Inferior parietal cortex (tissue), 1 donor: ENCODE results near the gene RTTN.

Experiments used
- DNase-seq: peaks from one replicate; pipeline ENCODE4 v3.0.0-alpha.2; 2016; ENCODE audit errors: extremely low spot score

The RTTN gene

DNA sequence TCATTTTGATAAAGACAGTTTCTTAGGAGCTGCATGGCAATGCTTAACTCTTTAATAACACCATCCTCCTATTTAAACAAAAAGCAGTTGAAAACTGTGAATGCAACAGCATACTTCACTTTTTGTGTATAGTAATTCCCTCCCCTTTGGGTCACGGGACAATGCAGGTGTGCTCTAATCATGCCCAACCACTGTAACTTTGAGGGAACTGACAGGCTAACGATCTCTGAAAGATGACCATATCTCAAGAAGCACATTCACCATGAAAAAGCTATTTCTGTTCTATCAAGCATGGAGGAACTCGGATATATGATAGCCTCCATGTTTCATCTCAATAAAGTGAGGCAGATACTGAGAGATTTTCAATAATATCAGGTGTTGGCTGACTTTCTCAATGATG, 176.8 kb downstream of the RTTN start:
- no peak for DNase-seq

DNA sequence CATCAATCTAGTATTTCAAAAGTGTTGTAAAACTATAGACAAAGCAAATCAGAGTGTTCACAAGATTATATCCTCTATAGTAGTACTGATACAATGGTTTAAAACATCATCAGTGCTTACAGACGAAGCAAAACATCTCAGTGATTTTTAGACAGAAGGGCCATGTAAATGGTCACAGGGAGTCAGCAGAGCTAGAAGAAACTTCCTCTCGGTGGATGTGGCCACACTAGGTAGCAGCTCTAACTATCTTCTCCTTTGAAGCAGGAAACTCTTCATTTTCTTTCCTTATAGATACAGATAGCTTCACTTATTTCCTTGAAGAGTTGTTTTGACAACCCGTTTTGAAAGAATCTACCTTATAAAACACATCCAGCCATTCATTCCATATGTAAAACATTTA, 177.4 kb downstream of the RTTN start:
- DNase-seq = no peak

DNA sequence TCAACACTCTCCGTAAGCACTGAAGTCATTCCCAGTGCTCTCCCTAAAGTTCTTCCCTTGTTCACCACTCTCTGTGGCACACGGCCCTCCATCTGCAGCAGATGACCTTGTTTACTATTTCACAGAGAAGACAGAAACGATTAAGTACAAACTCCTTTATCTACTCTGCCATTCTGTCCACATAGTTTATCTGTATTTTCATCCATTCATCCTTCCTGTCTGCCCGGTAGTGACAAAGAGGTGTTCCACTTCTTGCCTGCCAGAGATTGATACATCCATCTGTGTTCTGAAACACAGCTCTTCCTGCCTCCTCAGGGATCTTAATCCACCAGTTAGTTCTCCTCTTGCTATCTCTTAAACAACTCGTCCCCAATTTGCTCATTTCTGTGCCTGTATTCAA, 179.9 kb downstream of the RTTN start:
- DNase-seq = no peak

DNA sequence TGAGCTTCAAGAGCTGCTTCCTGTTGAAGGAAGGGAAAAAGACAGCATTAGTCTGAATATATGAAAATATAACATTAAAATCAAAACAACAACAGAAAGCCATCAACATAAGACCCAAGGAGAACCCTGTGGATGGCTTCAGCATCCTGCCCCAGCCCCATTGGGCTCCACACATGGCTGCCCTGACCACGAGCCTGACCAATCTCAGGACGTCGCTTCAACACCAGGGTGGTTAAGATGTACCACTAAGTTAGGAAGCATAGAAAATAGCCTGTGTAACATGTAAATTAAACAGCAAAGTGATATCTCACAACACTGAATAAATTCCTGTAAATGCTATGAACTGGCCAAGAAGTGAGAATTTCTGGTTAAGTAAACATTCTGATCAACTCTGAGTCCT, 180.7 kb downstream of the RTTN start:
- no peak for DNase-seq

DNA sequence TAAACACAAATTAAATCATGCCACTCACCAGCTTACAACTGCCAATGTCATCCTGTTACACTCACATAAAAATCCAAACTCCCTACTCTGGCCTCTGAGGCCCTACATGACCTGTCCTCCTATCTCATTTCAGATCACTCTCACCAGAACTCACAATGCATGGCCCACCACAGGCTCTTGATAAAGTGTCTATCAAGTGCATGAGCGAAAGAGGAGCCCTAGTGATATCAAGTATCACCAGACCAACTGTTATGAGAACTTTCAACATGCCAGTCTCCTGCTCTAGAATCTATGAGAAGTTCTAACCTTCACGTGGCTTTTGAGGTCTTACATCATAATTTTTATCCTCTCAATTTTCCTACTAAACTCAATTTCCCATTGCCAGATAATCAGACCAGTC, 181.4 kb downstream of the RTTN start:
- no peak for DNase-seq

DNA sequence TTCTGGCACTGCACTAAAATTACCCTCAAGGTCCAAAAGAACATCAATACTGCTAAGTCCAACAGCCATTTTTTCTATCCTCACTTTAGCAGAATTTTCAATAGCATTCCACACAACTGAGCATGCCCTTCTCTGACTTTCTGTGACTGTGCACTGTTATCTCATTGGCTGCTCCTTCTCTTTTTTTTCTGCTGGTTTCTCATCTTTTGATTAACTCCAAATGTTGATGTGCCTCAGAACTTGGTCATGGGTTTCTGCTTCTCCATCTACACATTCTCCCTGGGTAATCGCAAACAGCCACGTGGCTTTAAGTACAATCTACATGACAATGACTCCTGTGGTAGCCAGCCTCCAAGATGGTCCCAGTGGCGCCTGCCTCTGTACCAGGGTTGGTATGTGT, 182.9 kb downstream of the RTTN start:
- DNase-seq = no peak

DNA sequence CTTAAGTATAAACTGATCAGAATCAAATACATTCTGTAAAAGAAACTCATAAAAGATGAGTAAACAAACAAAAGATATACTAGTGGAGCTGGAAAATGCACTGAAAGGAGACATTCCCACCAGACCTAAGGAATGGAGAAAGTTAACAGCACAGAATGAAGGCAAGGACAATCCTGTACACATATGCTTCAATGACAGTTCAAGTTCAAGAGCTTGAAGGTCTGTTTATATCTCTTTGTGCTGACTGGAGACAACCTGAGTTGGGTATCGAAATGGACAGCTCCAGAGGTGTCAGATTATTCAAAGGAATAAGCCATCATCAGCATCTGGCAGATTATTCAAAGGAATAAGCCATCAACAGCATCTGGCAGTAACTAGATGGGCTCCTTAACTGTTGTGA, 184.0 kb downstream of the RTTN start:
- DNase-seq = no peak

DNA sequence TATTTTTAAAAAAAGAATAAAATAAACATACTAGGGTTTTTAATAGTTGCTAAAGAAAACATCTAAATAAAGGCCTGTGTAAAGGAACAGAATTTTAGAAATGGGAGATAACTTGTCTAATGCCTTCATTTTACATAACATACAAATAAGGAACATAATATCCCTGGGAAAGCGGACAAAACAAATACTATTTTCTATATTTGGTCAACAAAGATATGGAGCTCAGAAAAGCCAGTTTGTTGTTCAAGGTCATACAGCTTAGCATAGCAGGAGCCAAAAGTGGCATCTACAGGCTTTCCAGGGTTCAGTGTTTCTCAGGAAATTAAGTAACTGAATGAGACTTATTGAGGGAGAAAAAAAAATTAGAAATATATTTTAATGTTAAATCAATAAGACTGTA, 184.4 kb downstream of the RTTN start:
- DNase-seq = no peak

DNA sequence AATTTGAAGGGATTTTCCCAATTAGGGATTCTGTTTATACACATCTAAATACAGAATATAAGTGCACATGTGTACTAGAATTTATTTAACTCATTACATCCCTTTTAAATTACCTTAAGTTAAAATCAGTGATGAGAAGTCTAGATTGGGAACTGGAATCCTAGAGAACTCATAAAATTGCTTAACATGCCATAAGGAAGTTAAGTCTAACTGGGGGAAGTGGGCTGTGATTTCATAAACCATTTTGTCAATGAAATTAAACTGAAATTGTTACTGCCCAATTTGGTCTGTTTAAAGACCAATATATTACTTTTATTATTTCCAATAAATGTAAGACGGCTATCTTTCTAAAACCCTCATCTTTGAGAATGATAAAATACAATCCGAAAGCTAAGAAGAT, 185.5 kb downstream of the RTTN start:
- DNase-seq = no peak

DNA sequence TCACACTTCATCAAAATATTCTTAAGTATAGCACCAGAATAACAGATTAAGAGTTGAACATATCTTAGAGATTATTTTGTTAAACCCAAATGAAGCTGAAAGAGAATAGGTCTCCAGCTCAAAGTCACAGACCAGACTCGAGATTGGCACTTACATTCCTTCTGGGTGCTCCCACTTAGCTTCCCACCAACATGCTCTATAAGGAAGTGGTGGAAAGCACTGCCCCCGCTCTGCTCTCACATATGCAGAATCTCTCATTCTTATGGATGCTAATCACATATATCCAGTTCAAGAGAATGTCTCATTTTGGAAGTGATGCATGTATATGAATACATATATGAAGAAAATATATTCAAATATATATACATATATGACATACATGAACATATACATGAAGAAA, 186.4 kb downstream of the RTTN start:
- DNase-seq = no peak

DNA sequence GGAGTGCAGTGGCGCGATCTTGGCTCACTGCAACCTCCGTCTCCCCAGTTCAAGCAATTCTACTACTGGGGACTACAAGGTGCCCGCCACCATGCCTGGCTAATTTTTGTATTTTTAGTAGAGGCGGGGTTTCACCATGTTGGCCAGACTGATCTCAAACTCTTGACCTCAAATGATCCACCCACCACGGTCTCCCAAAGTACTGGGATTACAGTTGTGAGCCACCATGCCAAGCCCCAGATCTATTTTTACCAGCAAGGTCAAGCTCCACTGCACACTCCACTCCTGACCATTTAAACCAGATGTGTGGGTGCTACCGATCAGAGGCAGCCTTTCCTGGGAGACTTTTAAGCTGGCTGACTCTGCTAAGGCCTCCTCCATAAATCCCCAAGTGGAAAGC, 190.4 kb downstream of the RTTN start:
- no peak for DNase-seq

DNA sequence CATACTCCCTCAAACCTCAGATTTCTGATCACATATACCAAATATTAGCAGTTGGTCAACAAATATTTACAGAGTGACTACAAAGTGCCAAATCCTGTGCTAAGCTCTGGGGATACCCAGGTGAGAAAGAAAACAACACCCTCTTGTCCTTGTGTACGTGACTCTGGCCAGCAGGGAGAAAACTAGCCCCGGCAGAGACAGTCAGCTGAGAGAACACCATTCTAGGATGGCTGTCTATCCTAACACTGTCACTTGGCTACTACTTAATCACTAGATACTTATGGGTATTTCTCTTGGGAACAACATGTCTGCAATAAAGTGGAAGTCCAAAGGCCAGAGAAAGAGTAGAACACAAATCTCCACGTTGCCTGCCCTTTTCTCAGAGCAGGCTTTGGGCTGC, 199.9 kb downstream of the RTTN start:
- no peak for DNase-seq

DNA sequence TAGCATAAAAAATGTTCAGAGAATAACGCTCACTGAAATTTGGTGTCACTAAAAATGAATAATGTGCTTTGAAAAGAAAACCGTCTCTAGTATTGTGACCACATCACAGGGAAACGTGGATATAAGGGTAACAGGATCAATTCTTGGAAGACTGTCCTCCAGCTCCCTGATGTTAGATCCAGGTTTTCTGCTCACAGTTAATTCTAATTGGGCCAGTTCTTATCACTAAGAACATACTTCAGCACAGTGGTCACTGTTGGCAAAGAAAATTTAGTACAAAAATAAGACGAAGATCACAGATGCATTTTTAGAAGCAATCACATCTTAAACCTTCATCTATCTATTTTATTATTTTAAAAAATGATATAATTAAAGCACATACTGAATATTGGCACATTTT, 200.8 kb downstream of the RTTN start:
- no peak for DNase-seq

DNA sequence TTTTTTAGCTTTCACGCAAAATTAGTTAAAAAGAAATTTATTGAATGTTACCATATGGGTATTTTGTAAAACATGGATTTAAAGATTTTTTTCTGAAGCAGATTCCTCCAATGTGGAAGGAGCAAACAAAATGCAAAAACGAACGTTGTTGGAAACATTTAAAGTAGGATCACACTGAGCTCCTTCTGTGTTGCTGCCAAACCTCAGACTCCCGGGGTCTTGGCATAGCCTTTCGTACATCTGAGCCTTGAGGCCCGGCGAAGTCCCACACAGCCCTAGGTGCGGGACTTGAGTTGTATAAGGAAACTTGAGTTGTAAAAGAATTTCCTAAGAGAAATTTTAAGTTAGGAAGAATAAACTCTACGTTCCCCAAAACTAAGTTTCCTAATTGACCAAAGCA, 205.8 kb downstream of the RTTN start:
- no peak for DNase-seq

DNA sequence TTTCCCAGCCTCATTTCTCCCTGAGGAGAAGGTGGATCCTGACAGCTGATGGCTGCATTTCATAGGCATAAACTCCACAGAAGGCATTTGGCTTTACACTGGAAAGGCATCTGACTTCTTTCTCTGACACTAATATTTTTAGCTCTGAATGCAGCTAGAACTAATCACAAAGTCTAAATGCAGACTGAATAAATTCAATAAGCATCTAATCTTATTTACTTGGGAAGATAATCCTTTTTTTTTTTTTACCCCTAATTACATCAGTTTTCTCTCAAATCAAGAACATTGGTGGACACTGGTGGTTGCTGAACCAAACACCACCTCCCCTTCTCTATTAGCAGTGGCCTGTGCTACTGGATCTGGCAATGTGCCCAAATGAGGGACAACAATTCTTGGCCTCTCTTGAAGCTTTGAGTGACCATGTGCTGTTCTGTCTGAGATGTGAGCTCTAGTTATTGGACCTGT, 206.9 kb downstream of the RTTN start:
- DNase-seq = no peak

DNA sequence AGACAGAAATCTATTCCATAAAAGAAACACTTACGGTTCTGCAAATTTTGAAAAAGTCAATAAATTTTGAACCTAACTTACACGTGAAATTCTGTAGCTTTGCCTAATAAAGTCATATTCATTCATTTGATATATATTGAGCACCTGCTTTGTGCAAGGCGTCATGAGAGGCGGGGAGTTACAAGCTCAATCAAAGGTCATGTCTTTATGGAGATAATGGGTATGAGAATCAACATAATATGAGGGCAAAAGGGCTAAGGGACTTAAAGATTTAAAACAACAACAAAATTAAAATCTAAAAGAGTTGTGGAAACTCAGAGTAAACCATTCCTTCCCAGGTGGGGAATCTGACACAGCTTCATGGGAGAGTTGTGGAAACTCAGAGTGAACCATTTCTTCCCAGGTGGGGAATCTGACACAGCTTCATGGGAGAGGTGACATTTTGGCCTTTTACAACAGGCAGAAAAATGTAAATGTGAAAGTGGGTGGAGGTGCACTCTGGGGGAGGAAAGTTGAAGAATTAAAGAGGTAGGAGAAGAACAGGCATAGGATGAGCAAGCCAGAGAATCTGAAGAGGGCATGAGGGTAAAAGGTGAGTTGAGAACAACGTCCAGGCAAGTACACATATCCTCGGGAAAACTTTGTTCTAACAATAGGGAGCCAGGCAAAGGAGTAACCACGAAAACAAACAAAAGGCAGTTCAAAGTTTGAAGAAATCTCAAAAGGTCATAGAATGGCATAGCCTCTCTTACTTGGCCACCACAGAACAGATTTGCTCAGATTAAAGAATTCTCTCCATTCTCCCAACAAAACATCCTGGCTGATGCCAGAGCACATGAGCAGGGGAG, 208.3 kb downstream of the RTTN start:
- no peak for DNase-seq

DNA sequence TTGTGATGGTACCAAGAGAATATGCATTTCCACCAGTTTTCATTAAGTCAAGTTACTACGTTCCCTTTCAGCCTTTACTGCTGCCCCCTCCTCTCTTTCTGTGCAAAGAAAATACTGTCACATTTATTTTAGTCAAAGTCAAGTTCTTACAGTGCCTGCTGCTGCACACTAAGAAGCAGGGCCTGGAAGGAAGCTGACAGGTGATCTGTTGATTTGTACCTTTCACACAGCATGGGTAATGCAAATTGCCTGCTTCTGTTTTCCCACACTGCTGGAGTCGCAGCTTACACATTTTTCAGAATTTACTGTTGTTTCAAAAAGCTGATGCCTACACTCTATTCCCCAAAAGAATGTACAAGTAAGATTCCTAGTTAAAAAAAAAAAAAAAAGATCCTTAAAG, 209.1 kb downstream of the RTTN start:
- no peak for DNase-seq

DNA sequence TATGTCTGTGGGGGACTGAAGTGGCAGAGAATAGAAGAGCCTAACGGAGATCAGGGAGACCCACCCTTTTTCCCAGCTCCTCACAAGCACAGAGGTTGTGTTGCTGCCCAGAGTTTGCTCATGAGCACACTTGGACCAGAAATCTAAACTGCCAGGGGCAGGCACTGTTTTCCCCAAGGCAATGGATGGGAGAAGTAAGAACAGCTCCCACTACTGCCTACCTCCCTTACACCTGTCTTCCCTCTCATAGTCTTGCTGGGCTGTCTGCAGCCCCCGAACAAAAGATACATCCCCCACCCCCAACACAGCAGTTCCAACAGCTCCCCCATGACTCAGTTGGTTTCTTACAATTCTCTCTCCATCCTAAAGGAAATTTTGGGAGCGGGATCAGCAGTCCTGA, 209.7 kb downstream of the RTTN start:
- DNase-seq = no peak

DNA sequence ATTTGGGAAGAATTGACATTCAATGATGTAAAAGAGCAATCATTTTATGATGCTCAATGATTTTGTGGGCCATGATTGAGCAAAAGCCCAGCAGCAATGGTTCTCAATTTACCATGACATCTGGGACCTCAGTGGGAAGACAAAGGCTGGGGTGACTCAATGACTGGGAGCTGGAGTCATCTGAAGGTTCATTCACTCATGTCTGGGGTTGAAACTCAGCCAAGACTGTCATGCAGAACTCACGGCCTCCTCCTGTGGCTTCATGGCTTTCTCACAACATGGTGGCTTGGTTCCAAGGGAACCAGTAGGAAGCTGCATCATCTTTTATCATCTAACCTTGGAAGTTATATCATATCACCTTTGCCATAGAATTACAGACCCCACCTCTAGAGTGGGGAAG, 212.7 kb downstream of the RTTN start:
- no peak for DNase-seq

DNA sequence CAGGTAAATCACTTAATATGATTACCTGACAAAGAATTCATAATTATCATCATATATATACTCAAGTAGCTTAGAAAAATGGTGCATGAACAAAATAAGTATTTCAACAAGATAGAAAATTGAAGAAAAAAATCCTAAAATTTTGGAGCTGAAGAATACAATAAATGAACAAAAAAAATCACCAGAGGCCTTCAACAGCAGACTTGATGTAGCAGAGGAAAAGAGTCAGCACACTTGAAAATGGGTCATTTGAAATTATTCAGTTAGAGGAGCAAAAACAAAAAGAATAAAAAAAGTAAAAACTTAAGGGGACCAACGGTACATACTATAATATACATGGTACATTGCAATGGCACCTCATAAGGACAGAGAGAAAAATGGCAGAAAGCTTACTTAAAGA, 217.6 kb downstream of the RTTN start:
- no peak for DNase-seq

DNA sequence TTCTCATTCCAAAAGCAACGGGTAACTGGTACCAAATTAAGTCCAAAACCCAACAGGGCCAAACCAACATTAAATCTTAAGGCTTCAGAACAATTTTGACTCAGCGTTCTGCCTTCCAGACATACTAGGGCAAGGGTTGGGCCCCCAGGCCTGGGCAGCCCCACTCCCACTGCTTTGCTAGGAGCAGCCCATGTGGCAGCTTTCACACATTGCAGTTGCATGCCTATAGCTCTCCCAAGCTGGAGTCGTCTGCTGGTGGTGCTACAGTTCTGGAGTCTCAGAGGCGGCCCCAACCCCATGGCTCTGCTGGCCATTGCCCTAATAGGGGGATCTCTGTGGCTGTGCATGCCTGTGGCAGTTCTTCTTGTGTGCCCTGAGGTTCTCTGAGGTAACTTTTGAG, 220.2 kb downstream of the RTTN start:
- DNase-seq = no peak

DNA sequence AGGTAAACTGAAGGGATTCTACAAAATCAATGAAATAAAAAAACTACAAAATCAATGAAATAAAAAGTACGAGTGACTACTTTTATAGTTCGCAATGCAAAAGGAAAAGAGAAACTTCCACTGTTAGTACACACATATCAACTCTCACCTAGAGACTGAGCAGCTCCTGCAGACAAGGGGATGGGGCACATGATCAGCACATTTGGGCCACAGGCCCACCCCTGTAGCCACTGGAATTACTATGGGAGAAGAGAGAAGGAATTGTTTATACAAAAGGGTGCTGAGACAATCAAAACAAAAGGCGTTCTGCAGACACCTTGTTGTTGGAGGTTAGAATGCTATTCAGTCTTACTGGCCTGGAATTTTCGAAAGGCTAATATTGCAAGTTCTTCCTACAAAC, 223.1 kb downstream of the RTTN start:
- no peak for DNase-seq

DNA sequence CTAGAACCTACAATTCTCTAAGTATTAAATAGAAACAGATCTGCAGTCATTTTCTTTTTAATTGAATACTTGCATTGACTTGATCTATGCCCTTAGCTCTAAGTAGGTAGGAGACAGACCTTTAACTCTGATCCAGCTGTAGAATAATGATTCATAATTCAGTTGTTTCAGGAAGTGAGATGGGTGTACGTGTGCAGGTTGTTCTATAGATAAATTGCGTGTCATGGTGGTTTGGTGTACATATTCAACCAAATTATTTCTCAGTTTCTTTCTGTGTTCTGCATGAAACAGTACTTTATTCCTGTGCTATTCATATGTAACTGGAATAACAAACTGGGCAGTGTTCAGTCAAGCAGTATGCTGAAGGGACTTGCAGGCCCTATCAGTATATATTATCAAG, 223.5 kb downstream of the RTTN start:
- no peak for DNase-seq
